ENCODE measurements around the gene PICALM.

Gene PICALM

DNA sequence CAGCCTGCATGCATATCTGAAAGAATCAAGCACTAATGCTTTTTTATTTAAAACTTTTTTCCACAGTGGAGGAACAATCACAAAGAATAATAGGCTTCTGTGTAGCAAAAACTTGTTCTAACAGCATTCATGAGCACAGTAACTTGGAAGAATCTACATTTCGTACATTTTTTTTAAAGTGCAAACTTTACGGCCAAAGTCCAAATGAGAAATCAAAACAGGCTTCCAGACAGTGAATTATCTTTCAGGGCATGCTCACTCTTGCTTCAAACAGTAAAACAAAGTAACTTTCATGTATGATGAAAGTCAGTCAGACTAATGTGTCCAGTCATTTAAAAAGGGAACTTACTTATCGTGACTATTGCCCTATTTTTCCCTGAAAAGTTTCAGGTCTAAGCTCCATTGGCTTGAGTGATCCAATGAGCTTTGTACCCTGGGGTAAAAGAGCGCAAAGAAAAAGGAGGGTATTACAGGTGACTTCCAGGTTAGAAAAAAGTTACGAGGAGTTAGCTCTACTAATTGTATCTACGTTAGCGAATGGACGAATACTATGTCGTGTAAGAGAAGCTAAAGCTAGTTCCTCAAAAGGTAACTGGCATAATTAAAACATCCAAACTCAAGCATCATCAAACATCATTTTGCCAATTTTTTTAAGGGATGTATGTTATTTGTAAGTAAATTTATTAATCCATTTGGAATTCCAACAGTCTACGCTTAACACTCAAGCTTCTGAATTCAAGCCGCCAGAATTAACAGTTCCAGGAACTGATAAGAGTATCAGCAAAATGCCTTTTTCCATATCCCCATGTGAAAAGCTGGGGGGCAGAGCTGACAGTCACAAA lies 1.7 kb downstream of the PICALM start:
- Histone ChIP-seq H3K4me3 (ENCODE audit: low read depth, low read length) (peak overlapping the region; percentile 84), H3K27me3 (ENCODE audit: control insufficient read depth, insufficient read depth, low read length) (no peaks in the 10 kb centered on the region), H3K4me2 (ENCODE audit: low read length) (peak overlapping the region; percentile 91), H2AFZ (no peak overlapping the region), H3K79me2 (peaks cover 13% of the 10 kb centered on the region), H3K9me3 (ENCODE audit: control insufficient read depth, low read length) (no peaks in the 10 kb centered on the region), H3K4me1 (peaks cover 12% of the 10 kb centered on the region), H3K27ac (peak overlapping the region; percentile 96), H3K9ac (no peak overlapping the region), H3K36me3 (ENCODE audit: control insufficient read depth, insufficient read depth, low read length) (no peaks in the 10 kb centered on the region)
- TF ChIP-seq CTCF (IDR thresholded peaks at IDR 0.05), result no peak

DNA sequence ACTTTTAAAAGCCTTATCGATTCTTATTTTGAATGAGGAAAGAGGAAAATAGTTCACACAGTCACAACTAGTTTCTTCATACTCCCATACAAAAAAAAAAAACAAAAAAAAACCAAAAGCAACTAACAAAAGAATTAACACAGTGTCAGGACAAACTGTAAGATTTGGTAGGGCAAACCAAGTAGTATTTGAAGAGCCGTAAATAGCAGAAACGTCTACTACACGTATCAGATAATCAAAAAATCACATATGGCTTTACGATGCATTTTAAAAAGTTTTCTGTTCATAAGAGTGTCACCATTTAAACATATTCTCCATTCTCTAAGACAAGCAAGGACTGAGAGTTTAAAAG lies 2.3 kb downstream of the PICALM start:
- TF ChIP-seq CTCF (IDR thresholded peaks at IDR 0.05), result no peak
- Histone ChIP-seq H3K9me3 (ENCODE audit: control insufficient read depth, low read length) (no peaks in the 10 kb centered on the region), H3K4me1 (peaks cover 13% of the 10 kb centered on the region), H3K79me2 (peaks cover 19% of the 10 kb centered on the region), H2AFZ (no peak overlapping the region), H3K27me3 (ENCODE audit: control insufficient read depth, insufficient read depth, low read length) (no peaks in the 10 kb centered on the region), H3K9ac (no peak overlapping the region), H3K36me3 (ENCODE audit: control insufficient read depth, insufficient read depth, low read length) (no peaks in the 10 kb centered on the region), H3K27ac (peak overlapping the region; percentile 96), H3K4me3 (ENCODE audit: low read depth, low read length) (peak overlapping the region; percentile 84), H3K4me2 (ENCODE audit: low read length) (peak overlapping the region; percentile 91)

- Histone ChIP-seq H3K4me3 (ENCODE audit: low read depth, low read length) (peak overlapping the region; percentile 84), H3K4me2 (ENCODE audit: low read length) (peak overlapping the region; percentile 91), H3K27ac (peak overlapping the region; percentile 96), H3K4me1 (peaks cover 14% of the 10 kb centered on the region), H3K79me2 (peaks cover 24% of the 10 kb centered on the region), H3K27me3 (ENCODE audit: control insufficient read depth, insufficient read depth, low read length) (no peaks in the 10 kb centered on the region), H2AFZ (no peak overlapping the region), H3K9ac (no peak overlapping the region), H3K9me3 (ENCODE audit: control insufficient read depth, low read length) (no peaks in the 10 kb centered on the region), H3K36me3 (ENCODE audit: control insufficient read depth, insufficient read depth, low read length) (no peaks in the 10 kb centered on the region)
- no peak for TF ChIP-seq CTCF (IDR thresholded peaks at IDR 0.05)
Observed at GRCh38 chr11:86066033-86066432, 2.9 kb downstream of the PICALM start.

DNA sequence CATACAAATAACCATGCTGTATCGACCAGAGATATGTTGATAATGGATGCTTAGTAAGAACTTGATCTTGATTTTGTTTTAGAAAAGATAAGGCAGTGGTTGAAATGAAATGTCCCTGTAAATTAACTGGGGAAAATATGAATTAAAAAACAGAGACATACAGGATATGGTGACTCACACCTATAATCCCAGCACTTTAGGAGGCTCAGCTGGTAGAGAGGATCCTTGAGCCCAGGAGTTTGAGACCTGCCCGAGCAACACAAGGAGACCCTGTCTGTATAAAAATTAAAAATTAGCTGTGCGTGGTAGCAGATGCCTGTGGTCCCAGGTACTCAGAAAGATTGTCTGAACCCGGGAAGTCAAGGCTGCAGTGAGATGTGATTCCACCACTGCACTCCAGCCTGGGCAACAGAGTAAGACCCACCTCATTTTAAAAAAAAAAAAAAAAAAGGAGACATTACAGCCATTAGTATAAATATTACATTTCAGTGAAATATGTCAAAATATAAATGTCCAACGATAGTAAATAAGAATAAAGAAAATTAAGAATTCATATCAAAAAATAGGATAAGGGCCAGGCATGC lies 4.6 kb downstream of the PICALM start:
- Histone ChIP-seq H3K4me2 (ENCODE audit: low read length) (peak overlapping the region; percentile 11), H2AFZ (no peak overlapping the region), H3K27ac (peak overlapping the region; percentile 50), H3K27me3 (ENCODE audit: control insufficient read depth, insufficient read depth, low read length) (no peaks in the 10 kb centered on the region), H3K9me3 (ENCODE audit: control insufficient read depth, low read length) (no peaks in the 10 kb centered on the region), H3K9ac (no peak overlapping the region), H3K36me3 (ENCODE audit: control insufficient read depth, insufficient read depth, low read length) (no peaks in the 10 kb centered on the region), H3K79me2 (peaks cover 37% of the 10 kb centered on the region), H3K4me1 (peaks cover 5% of the 10 kb centered on the region), H3K4me3 (ENCODE audit: low read depth, low read length) (no peak overlapping the region)
- no peak for TF ChIP-seq CTCF (IDR thresholded peaks at IDR 0.05)
